GM12801 (cell line): ENCODE results near the gene MYO18B.

Source experiments
- CTCF ChIP-seq: IDR thresholded peaks from one replicate; pipeline ENCODE4 v1.5.1; 2011; ENCODE audit warnings: control low read depth; ENCODE audit not compliant: insufficient read length; ENCODE audit errors: extremely low read depth

The MYO18B gene

GRCh38 chr22:25735650-25736049 is 6.3 kb upstream of the MYO18B start:
- no peak for TF ChIP-seq CTCF

- TF ChIP-seq CTCF: no peak
Measured at GRCh38 chr22:25736378-25737011, 5.5 kb upstream of the MYO18B start.

- TF ChIP-seq CTCF: no peak
Measured at GRCh38 chr22:25739659-25740344, 2.2 kb upstream of the MYO18B start.

- TF ChIP-seq CTCF: no peak
Measured at GRCh38 chr22:25742918-25743708, 1.1 kb downstream of the MYO18B start.

- no peak for TF ChIP-seq CTCF
Measured at GRCh38 chr22:25744694-25745093, 2.7 kb downstream of the MYO18B start.

- TF ChIP-seq CTCF: no peak
Measured at GRCh38 chr22:25745341-25746011, 3.5 kb downstream of the MYO18B start.

GRCh38 chr22:25746012-25746373 is 4.0 kb downstream of the MYO18B start:
- no peak for TF ChIP-seq CTCF
